Smooth muscle cell (in vitro differentiated cells): ENCODE measurements around the gene KLHL13. TPM values are rescaled to one million over a fixed set of nuclear protein-coding genes. Genes with fewer than 3 reads are reported as not detected.

Experiments
- DNase-seq: peaks from one replicate; lab custom pipeline; 2025; ENCODE audit not compliant: unreplicated experiment; lab: John Stamatoyannopoulos, UW
- H2AFZ ChIP-seq: fragments of 200-600 bp; sonication (generic); 2 replicates; pipeline ENCODE4 v1.6.0; 2016; ENCODE audit warnings: antibody characterized with exemption, low read depth, mild to moderate bottlenecking
- H3F3A ChIP-seq: fragments of 200-600 bp; sonication (generic); 2 replicates; pipeline ENCODE4 v1.6.0; 2017; ENCODE audit warnings: antibody characterized with exemption, low read depth
- H3K27ac ChIP-seq: fragments of 200-600 bp; sonication (generic); 2 replicates; pipeline ENCODE4 v1.5.1; 2016; ENCODE audit warnings: low read depth, mild to moderate bottlenecking
- H3K27me3 ChIP-seq: fragments of 200-600 bp; sonication (generic); 2 replicates; pipeline ENCODE4 v1.6.1; 2016; ENCODE audit warnings: low read depth, mild to moderate bottlenecking
- H3K36me3 ChIP-seq: fragments of 200-600 bp; sonication (generic); 2 replicates; pipeline ENCODE4 v1.5.1; 2016; ENCODE audit warnings: low read depth
- H3K4me1 ChIP-seq: fragments of 200-600 bp; sonication (generic); 2 replicates; pipeline ENCODE4 v1.5.1; 2016; ENCODE audit warnings: low read depth
- H3K4me2 ChIP-seq: fragments of 200-600 bp; sonication (generic); 2 replicates; pipeline ENCODE4 v1.6.0; 2016; ENCODE audit warnings: mild to moderate bottlenecking
- H3K4me3 ChIP-seq: fragments of 200-600 bp; sonication (generic); 2 replicates; pipeline ENCODE4 v1.5.1; 2016; ENCODE audit warnings: mild to moderate bottlenecking
- H3K79me2 ChIP-seq: fragments of 200-600 bp; sonication (generic); 2 replicates; pipeline ENCODE4 v1.6.0; 2016; ENCODE audit warnings: low read depth, mild to moderate bottlenecking
- H3K9ac ChIP-seq: fragments of 200-600 bp; sonication (generic); 2 replicates; pipeline ENCODE4 v1.6.0; 2016; ENCODE audit warnings: low read depth
- H3K9me3 ChIP-seq: fragments of 200-600 bp; sonication (generic); replicated peaks from 2 replicates; pipeline ENCODE4 v1.5.1; 2016; ENCODE audit warnings: low read depth
- H4K20me1 ChIP-seq: fragments of 200-600 bp; sonication (generic); 2 replicates; pipeline ENCODE4 v1.6.0; 2016; ENCODE audit warnings: low read depth
- CTCF ChIP-seq: fragments of 200-600 bp; sonication (generic); IDR thresholded peaks from 2 replicates; pipeline ENCODE4 v1.5.1; 2017; ENCODE audit warnings: borderline replicate concordance, mild to moderate bottlenecking, antibody characterized with exemption; ENCODE audit not compliant: insufficient read depth, poor library complexity, severe bottlenecking
- WGBS: methylation state at CpG from one replicate; pipeline ENCODE4 v1.1.7; 2016; ENCODE audit warnings: low lambda C conversion rate; 5-methylcytosine and 5-hydroxymethylcytosine counted together
- polyA plus RNA-seq: library from polyadenylated mRNA; unstranded; fragments of >200 nt; fragmentation: Nextera tagmentation; extraction: Ambion mirVana; gene quantifications from 2 replicates; pipeline ENCODE4 v1.2.1, GENCODE V29; 2016
- total RNA-seq: library from RNA; depleted of rRNA; stranded (reverse); fragments of >200 nt; gene quantifications from 2 replicates; pipeline ENCODE4 v1.2.3, GENCODE V29; 2014

The KLHL13 gene
- total and polyA plus RNA-seq, 2 experiments from 2014 or later: 0.32 to 3.4 TPM

GRCh38 chrX:118038614-118039365 is 77.8 kb downstream of the KLHL13 start:
- WGBS: 62% methylated on average over 3 of the region's 3 CpGs
- TF ChIP-seq CTCF: no peak

GRCh38 chrX:118026631-118027030 is 90.0 kb downstream of the KLHL13 start:
- no peak overlapping the region for H3K4me3 ChIP-seq
- H3K9me3 ChIP-seq: no peaks in the 10 kb centered on the region
- H3K9ac ChIP-seq: no peak overlapping the region
- TF ChIP-seq CTCF: no peak
- H3K27me3 ChIP-seq: no peaks in the 10 kb centered on the region
- no peak overlapping the region for H3K4me2 ChIP-seq
- H3K36me3 ChIP-seq: no peaks in the 10 kb centered on the region
- H4K20me1 ChIP-seq: no peaks in the 10 kb centered on the region
- WGBS: 52% methylated on average over 1 of the region's 1 CpG
- no peak overlapping the region for H2AFZ ChIP-seq
- H3K27ac ChIP-seq: no peak overlapping the region
- no peaks in the 10 kb centered on the region for H3K79me2 ChIP-seq
- H3K4me1 ChIP-seq: no peaks in the 10 kb centered on the region
- DNase-seq: no peak
- no peaks in the 10 kb centered on the region for H3F3A ChIP-seq

More at GRCh38 chrX:118038614-118039365, 77.8 kb downstream of the KLHL13 start:
- no peaks in the 10 kb centered on the region for H3K36me3 ChIP-seq
- no peak overlapping the region for H3K4me3 ChIP-seq
- H3K9me3 ChIP-seq: no peaks in the 10 kb centered on the region
- H2AFZ ChIP-seq: no peak overlapping the region
- DNase-seq: no peak
- no peaks in the 10 kb centered on the region for H3F3A ChIP-seq
- no peaks in the 10 kb centered on the region for H3K79me2 ChIP-seq
- no peaks in the 10 kb centered on the region for H3K4me1 ChIP-seq
- H3K27me3 ChIP-seq: no peaks in the 10 kb centered on the region
- no peak overlapping the region for H3K27ac ChIP-seq
- no peak overlapping the region for H3K9ac ChIP-seq
- no peaks in the 10 kb centered on the region for H4K20me1 ChIP-seq
- no peak overlapping the region for H3K4me2 ChIP-seq

- H3K4me1 ChIP-seq: no peaks in the 10 kb centered on the region
- no peak overlapping the region for H3K27ac ChIP-seq
- WGBS: 62% methylated on average over 4 of the region's 4 CpGs
- H3K36me3 ChIP-seq: no peaks in the 10 kb centered on the region
- no peaks in the 10 kb centered on the region for H3K79me2 ChIP-seq
- H3F3A ChIP-seq: no peaks in the 10 kb centered on the region
- H3K9ac ChIP-seq: no peak overlapping the region
- H2AFZ ChIP-seq: no peak overlapping the region
- H3K4me3 ChIP-seq: no peak overlapping the region
- H3K27me3 ChIP-seq: no peaks in the 10 kb centered on the region
- no peak overlapping the region for H3K4me2 ChIP-seq
- TF ChIP-seq CTCF: no peak
- DNase-seq: no peak
- no peaks in the 10 kb centered on the region for H3K9me3 ChIP-seq
- no peaks in the 10 kb centered on the region for H4K20me1 ChIP-seq
Measured at GRCh38 chrX:118025226-118025625, 91.4 kb downstream of the KLHL13 start.

- no peaks in the 10 kb centered on the region for H4K20me1 ChIP-seq
- no peaks in the 10 kb centered on the region for H3K9me3 ChIP-seq
- no peak overlapping the region for H2AFZ ChIP-seq
- H3K4me3 ChIP-seq: no peak overlapping the region
- 9% methylated on average over 1 of the region's 1 CpG for WGBS
- no peak for TF ChIP-seq CTCF
- H3K4me2 ChIP-seq: no peak overlapping the region
- no peaks in the 10 kb centered on the region for H3K79me2 ChIP-seq
- H3K27me3 ChIP-seq: no peaks in the 10 kb centered on the region
- H3K36me3 ChIP-seq: no peaks in the 10 kb centered on the region
- H3K9ac ChIP-seq: no peak overlapping the region
- H3F3A ChIP-seq: no peaks in the 10 kb centered on the region
- no peak overlapping the region for H3K27ac ChIP-seq
- no peaks in the 10 kb centered on the region for H3K4me1 ChIP-seq
- DNase-seq: no peak
Measured at GRCh38 chrX:118024482-118024881, 92.1 kb downstream of the KLHL13 start.
